ENCODE measurements around the gene PPIL3. TPM values are rescaled to one million over a fixed set of nuclear protein-coding genes. Genes with fewer than 3 reads are reported as not detected.

PPIL3 gene
- total RNA-seq (25.0 and 28.7 TPM in 2 replicates), polyA plus RNA-seq (22.1 and 27.1 TPM in 2 replicates), polyA minus RNA-seq (7.8 and 22.2 TPM in 2 replicates), Bru-seq, nascent RNA (percentile 65 among the genes with signal in this experiment), BruChase-seq, experiment 1, labeled RNA remaining after a 6-hour chase (percentile 69 among the genes with signal in this experiment), BruChase-seq, experiment 2, labeled RNA remaining after a 2-hour chase (percentile 56 among the genes with signal in this experiment)
- 28.2 and 31.3 TPM in 2 replicates for polyA plus RNA-seq (2011; cell fraction: cytosol; rRNA removed)
- polyA plus RNA-seq (2011; cell fraction: nucleus; rRNA removed), result 32.0 and 37.2 TPM in 2 replicates
- 21.7 and 26.2 TPM in 2 replicates for polyA plus RNA-seq (2012)
- 16.1 TPM for polyA minus RNA-seq (2011; cell fraction: cytosol; rRNA and poly(A)+ RNA removed)
- polyA minus RNA-seq (2011; cell fraction: nucleus; rRNA and poly(A)+ RNA removed), result 6.4 and 14.8 TPM in 2 replicates
- long read RNA-seq, transcript PPIL3-201 (7 exons, 1,370 nt), result minor isoform, 8 of 48 reads
- long read RNA-seq, transcript PPIL3-202 (7 exons, 1,194 nt), result major isoform, 23 of 48 reads
- long read RNA-seq, partial matches to known transcripts, result 2 of 48 reads
- long read RNA-seq, other reads (novel, unspliced or antisense), result 11 of 48 reads

DNA sequence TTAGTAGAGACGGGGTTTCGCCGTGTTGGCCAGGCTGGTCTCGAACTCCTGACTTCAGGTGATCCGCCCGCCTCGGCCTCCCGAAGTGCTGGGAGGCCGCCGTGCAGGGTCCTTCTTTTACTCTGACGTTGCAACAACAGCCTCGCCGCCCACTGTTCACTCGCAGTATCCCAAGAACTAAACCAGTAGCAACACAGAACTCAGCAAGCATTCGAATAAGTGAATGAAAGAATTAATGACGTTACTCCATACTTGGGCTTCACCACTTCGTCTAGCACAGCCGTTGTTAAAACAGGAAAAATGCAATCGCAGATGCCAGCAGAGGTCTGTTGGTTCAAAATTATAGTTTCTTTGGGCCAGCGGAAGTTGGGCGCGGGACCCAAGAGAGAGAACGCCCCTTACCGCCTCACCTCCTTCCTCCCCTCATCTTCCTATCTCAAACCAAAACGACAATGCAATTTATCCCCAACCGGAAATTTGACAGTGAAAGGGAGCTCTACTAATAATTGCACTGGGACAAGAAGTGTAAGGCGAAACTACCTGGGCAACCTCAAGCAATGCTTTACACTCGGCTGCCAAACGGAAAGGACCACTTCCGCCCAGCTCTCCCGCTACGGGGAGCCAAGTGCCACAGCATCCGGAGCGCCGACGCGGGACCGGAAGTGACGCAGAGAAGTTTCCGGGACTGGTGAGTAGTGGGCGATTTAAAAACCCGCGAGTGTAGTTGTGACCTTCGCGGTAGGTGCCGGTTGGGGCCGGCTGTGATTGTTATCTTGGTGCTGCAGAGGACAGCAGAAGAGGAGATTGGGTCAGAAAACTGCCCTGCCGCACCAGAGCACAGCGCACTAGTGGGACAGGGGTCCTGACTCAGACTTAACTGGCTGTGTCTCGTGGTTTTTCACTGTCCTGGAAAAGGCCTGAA is at the start of gene PPIL3, which contains the start of gene NIF3L1:
TSS of gene PPIL3 (minus strand) at position 374 of the 922 bp plus-strand sequence. CDS start 1,462 bp downstream, outside the sequence.
TSS of gene NIF3L1 (plus strand) at position 668 of the 922 bp plus-strand sequence. CDS start 2,573 bp downstream, outside the sequence.
- FAIRE-seq (peak; percentile 92), DNase-seq (ENCODE audit: low read depth, low spot score) (peak; percentile 96)
- peaks cover 13% of the 10 kb centered on the region for H3K4me1 ChIP-seq (ENCODE audit: control insufficient read depth, extremely low read depth, insufficient read depth, low read length)
- H4K20me1 ChIP-seq (replicated peaks; ENCODE audit: control insufficient read depth, extremely low read depth, insufficient read depth, low read length), result no peaks in the 10 kb centered on the region
- H3K9ac ChIP-seq (replicated peaks; ENCODE audit: extremely low read depth, insufficient read depth, low read length), result peak within 1 kb of the TSS; percentile 94
- BruUV-seq (replicated peaks), result TSS peak; percentile 82
- peaks cover 8% of the 10 kb centered on the region for H3K79me2 ChIP-seq (ENCODE audit: control insufficient read depth, insufficient read depth, low read length)
- peak; percentile 48 for TF ChIP-seq JUN (IDR thresholded peaks at IDR 0.05; ENCODE audit: borderline replicate concordance, insufficient read depth, insufficient read length, low read depth)
- TF ChIP-seq FOS (IDR thresholded peaks at IDR 0.05; ENCODE audit: borderline replicate concordance, insufficient read depth, low read length), result peak; percentile 40
- TF ChIP-seq EZH2 (IDR thresholded peaks at IDR 0.05; ENCODE audit: borderline replicate concordance, low read depth, low read length, severe bottlenecking), result no peak
- TF ChIP-seq, protein P1, sequence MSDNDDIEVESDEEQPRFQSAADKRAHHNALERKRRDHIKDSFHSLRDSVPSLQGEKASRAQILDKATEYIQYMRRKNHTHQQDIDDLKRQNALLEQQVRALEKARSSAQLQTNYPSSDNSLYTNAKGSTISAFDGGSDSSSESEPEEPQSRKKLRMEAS (IDR thresholded peaks at IDR 0.05; ENCODE audit: insufficient read depth, insufficient read length), result peak; percentile 7
- peak; percentile 95 for TF ChIP-seq GATA2 (IDR thresholded peaks at IDR 0.05; ENCODE audit: insufficient read depth, insufficient read length, low read depth, low read length)
- TF ChIP-seq, protein P2, sequence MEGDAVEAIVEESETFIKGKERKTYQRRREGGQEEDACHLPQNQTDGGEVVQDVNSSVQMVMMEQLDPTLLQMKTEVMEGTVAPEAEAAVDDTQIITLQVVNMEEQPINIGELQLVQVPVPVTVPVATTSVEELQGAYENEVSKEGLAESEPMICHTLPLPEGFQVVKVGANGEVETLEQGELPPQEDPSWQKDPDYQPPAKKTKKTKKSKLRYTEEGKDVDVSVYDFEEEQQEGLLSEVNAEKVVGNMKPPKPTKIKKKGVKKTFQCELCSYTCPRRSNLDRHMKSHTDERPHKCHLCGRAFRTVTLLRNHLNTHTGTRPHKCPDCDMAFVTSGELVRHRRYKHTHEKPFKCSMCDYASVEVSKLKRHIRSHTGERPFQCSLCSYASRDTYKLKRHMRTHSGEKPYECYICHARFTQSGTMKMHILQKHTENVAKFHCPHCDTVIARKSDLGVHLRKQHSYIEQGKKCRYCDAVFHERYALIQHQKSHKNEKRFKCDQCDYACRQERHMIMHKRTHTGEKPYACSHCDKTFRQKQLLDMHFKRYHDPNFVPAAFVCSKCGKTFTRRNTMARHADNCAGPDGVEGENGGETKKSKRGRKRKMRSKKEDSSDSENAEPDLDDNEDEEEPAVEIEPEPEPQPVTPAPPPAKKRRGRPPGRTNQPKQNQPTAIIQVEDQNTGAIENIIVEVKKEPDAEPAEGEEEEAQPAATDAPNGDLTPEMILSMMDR (IDR thresholded peaks at IDR 0.05; ENCODE audit: extremely low read depth in 1 of 2, insufficient read depth in 1 of 2, low read depth in 1 of 2, low read length in 2 of 2), result peak in 1 of 2 donors; percentile 11
- TF ChIP-seq MYC (IDR thresholded peaks at IDR 0.05; ENCODE audit: low read depth, low read length), result no peak
- peak; percentile 82 for TF ChIP-seq POLR2A (IDR thresholded peaks at IDR 0.05; ENCODE audit: low read depth, low read length)
- peak; percentile 78 for TF ChIP-seq POLR2AphosphoS5 (IDR thresholded peaks at IDR 0.05; ENCODE audit: insufficient read depth, low read depth, low read length)
- ChIA-PET POLR2A (interaction anchor here (1.9 kb wide), 1 partner anchor 25 kb away, joined by 11 read pairs; the partner anchor contains the start of gene CLK1), CTCF (interaction anchor here (1.0 to 1.8 kb wide), 10 partner anchors 9 to 294 kb away, joined by 3 to 8 read pairs (median 4); partner anchors contain the start of genes CASP10 and CLK1)
- H3K4me3 ChIP-seq (replicated peaks in 1 of 3; ENCODE audit: insufficient read depth in 1 of 3, low read depth in 1 of 3, low read length in 3 of 3), result peak within 1 kb of the TSS; percentile 24 to 76 (median 63)
- dilution Hi-C loops (cut with MboI; ENCODE audit: extremely low pct_ligation_motif_present, low sequenced_read_pairs), result no loop called here
- H3K27me3 ChIP-seq (ENCODE audit: control insufficient read depth in 2 of 2, insufficient read depth in 2 of 2, low read length in 2 of 2), result no peaks in the 10 kb centered on the region
- H2AFZ ChIP-seq (ENCODE audit: low read depth, low read length), result peak within 1 kb of the TSS; percentile 83
- peak within 1 kb of the TSS; percentile 100 for H3K4me2 ChIP-seq (ENCODE audit: insufficient read depth, low read length)
- no peaks in the 10 kb centered on the region for H3K9me3 ChIP-seq (replicated peaks; ENCODE audit: control insufficient read depth, insufficient read depth, low read length)
- H3K9me1 ChIP-seq (replicated peaks; ENCODE audit: control insufficient read depth, extremely low read depth, insufficient read depth, low read length), result no peaks in the 10 kb centered on the region
- H3K27ac ChIP-seq (ENCODE audit: insufficient read depth, low read depth, low read length), result peak within 1 kb of the TSS; percentile 91
- intact Hi-C loops (cut with micrococcal nuclease), result loop anchor here (1.0 to 2.0 kb wide), 6 partner anchors 12 to 808 kb away; partner anchors contain the start of genes BZW1 and CLK1
- H3K36me3 ChIP-seq (ENCODE audit: control insufficient read depth in 2 of 2, extremely low read depth in 1 of 2, insufficient read depth in 2 of 2, low read length in 2 of 2), result no peaks in the 10 kb centered on the region
